ENCODE results near the gene CT45A8.
"Not testable (repeated sequence)": the region's sequence is repeated elsewhere in the genome, so short reads cannot be mapped to it uniquely, and the experiment has no call there.

CT45A8 gene

GRCh38 chrX:135854438-135854837 is at the start of gene CT45A8:
TSS of gene CT45A8 (minus strand) at chrX:135854538. CDS start at chrX:135850783, 3,755 bp downstream.
- not testable (repeated sequence) for H3K4me3 ChIP-seq (ENCODE audit: low read length); DNase-seq (ENCODE audit: low read depth)

- TF ChIP-seq CTCF (conservative IDR thresholded peaks at IDR 0.05; ENCODE audit: low read depth, low read length), result no peak
- DNase-seq (ENCODE audit: low read depth), result no peak
- H3K4me3 ChIP-seq (ENCODE audit: low read length), result no peak within 1 kb of the TSS
These were observed 39.0 kb upstream of the CT45A8 start, which contains the start of the genes CT45A10 and SAGE1 for GRCh38 chrX:135893294-135893817. TSS of gene CT45A10 (minus strand) at chrX:135893444. CDS start at chrX:135885344, 8,100 bp downstream. TSS of gene SAGE1 (plus strand) at chrX:135893716. CDS start at chrX:135896243, 2,527 bp downstream.

- TF ChIP-seq CTCF (conservative IDR thresholded peaks at IDR 0.05; ENCODE audit: low read depth, low read length), result no peak
- no peak overlapping the region for H3K4me3 ChIP-seq (ENCODE audit: low read length)
- no peak for DNase-seq (ENCODE audit: low read depth)
These were observed 38.4 kb upstream of the CT45A8 start for GRCh38 chrX:135892781-135893180.

GRCh38 chrX:135890087-135890585 is 35.8 kb upstream of the CT45A8 start:
- no peak for TF ChIP-seq CTCF (conservative IDR thresholded peaks at IDR 0.05; ENCODE audit: low read depth, low read length)
- H3K4me3 ChIP-seq (ENCODE audit: low read length), result no peak overlapping the region
- DNase-seq (ENCODE audit: low read depth), result no peak

- not testable (repeated sequence) for H3K4me3 ChIP-seq (ENCODE audit: low read length); DNase-seq (ENCODE audit: low read depth)
These were observed 34.6 kb upstream of the CT45A8 start for GRCh38 chrX:135888976-135889375.

- DNase-seq (ENCODE audit: low read depth); H3K4me3 ChIP-seq (ENCODE audit: low read length): not testable (repeated sequence)
These were observed 33.9 kb upstream of the CT45A8 start for GRCh38 chrX:135888230-135888629.

- not testable (repeated sequence) for DNase-seq (ENCODE audit: low read depth); H3K4me3 ChIP-seq (ENCODE audit: low read length)
These were observed 28.4 kb upstream of the CT45A8 start for GRCh38 chrX:135882741-135883140.

GRCh38 chrX:135871712-135872111 is 17.4 kb upstream of the CT45A8 start, which contains the start of gene CT45A9:
TSS of gene CT45A9 (minus strand) at chrX:135871812. CDS start at chrX:135868061, 3,751 bp downstream.
- not testable (repeated sequence) for H3K4me3 ChIP-seq (ENCODE audit: low read length); DNase-seq (ENCODE audit: low read depth)

GRCh38 chrX:135837180-135837579 is 17.2 kb downstream of the CT45A8 start, which contains the start of gene CT45A7:
TSS of gene CT45A7 (minus strand) at chrX:135837280. CDS start at chrX:135833533, 3,747 bp downstream.
- not testable (repeated sequence) for DNase-seq (ENCODE audit: low read depth); H3K4me3 ChIP-seq (ENCODE audit: low read length)

GRCh38 chrX:135819912-135820311 is 34.4 kb downstream of the CT45A8 start, which contains the start of gene CT45A2:
TSS of gene CT45A2 (minus strand) at chrX:135820012. CDS start at chrX:135816265, 3,747 bp downstream.
- DNase-seq (ENCODE audit: low read depth); H3K4me3 ChIP-seq (ENCODE audit: low read length): not testable (repeated sequence)

GRCh38 chrX:135802687-135803086 is 51.7 kb downstream of the CT45A8 start, which contains the start of gene CT45A6:
TSS of gene CT45A6 (minus strand) at chrX:135802787. CDS start at chrX:135798993, 3,794 bp downstream.
- not testable (repeated sequence) for DNase-seq (ENCODE audit: low read depth)

More at GRCh38 chrX:135802687-135803086, 51.7 kb downstream of the CT45A8 start, which contains the start of gene CT45A6:
- not testable (repeated sequence) for H3K4me3 ChIP-seq (ENCODE audit: low read length)

Data from retinal pigment epithelial cell (primary cell).